Kidney (tissue), 14 donors: ENCODE measurements around the gene CAMTA1. TPM values are rescaled to one million over a fixed set of nuclear protein-coding genes. Genes with fewer than 3 reads are reported as not detected.

Experiments
- DNase-seq, 5 donors: peaks; one replicate each; pipeline ENCODE4 v3.0.0-alpha.2; 2013 to 2020
- FAIRE-seq: peaks from 2 replicates; lab custom pipeline; 2012; peaks lifted over from hg19 to GRCh38; lab: Jason Lieb, UNC
- H3K27ac ChIP-seq, 2 donors: one replicate each; pipeline ENCODE4 v1.7.0; 2013; ENCODE audit warnings: low read depth in 2 of 2, low read length in 2 of 2, inconsistent platforms in 1 of 2
- H3K27me3 ChIP-seq: one replicate; pipeline ENCODE4 v1.7.1; 2013; ENCODE audit warnings: low read length, inconsistent platforms; ENCODE audit not compliant: control insufficient read depth, insufficient read depth
- H3K36me3 ChIP-seq, 3 donors: one replicate each; pipeline versions ENCODE4 v1.7.0 to v1.7.1; 2013; ENCODE audit warnings: low read length in 3 of 3, control low read depth in 1 of 3, inconsistent platforms in 1 of 3; ENCODE audit not compliant: insufficient read depth in 3 of 3, control insufficient read depth in 2 of 3
- H3K4me1 ChIP-seq, 3 donors: one replicate each; pipeline versions ENCODE4 v1.7.0 to v1.7.1; 2013; ENCODE audit warnings: low read length in 3 of 3, inconsistent platforms in 1 of 3, low read depth in 1 of 3; ENCODE audit not compliant: control insufficient read depth in 2 of 3, insufficient read depth in 2 of 3
- H3K4me3 ChIP-seq, 3 donors: one replicate each; pipeline versions ENCODE4 v1.7.0 to v1.8.1; 2013; ENCODE audit warnings: low read length in 3 of 3, control low read depth in 1 of 3, inconsistent platforms in 1 of 3
- H3K9ac ChIP-seq, 3 donors: one replicate each; pipeline versions ENCODE4 v1.7.0 to v1.7.1; 2013; ENCODE audit warnings: low read length in 3 of 3, control low read depth in 1 of 3, inconsistent platforms in 1 of 3
- H3K9me3 ChIP-seq, 3 donors: one replicate each; pipeline versions ENCODE4 v1.7.0 to v1.7.1; 2013; ENCODE audit warnings: low read length in 3 of 3, control low read depth in 1 of 3, inconsistent platforms in 1 of 3; ENCODE audit not compliant: control insufficient read depth in 2 of 3, insufficient read depth in 1 of 3
- intact Hi-C: fragments of 100-400 bp; cut with DNase I; formaldehyde crosslinking; loops from one replicate; pipeline ENCODE4 v1.11.1; 2022
- polyA plus RNA-seq: library from polyadenylated mRNA; stranded (reverse); fragments of 350-450 nt; fragmentation: Illumina TruSeq; extraction: RNeasy Lipid Tissue Mini Kit (QIAGEN cat#74804); gene quantifications from one replicate; pipeline ENCODE4 v1.2.3, GENCODE V29; 2014; ENCODE audit warnings: low read depth, low replicate concordance; ENCODE audit not compliant: insufficient read depth
- total RNA-seq: library from RNA; stranded (reverse); fragmentation: NEBNext Ultra II Directional; extraction: Animal tissue kit (Norgen Biotek cat#: 25700); gene quantifications from one replicate; pipeline ENCODE4 v1.2.1, GENCODE V29; 2021
- TF ChIP-seq, protein P1 (sequence below): IDR thresholded peaks from 3 replicates; pipeline ENCODE4 v1.5.1; 2012; ENCODE audit warnings: mild to moderate bottlenecking, moderate library complexity, borderline replicate concordance; ENCODE audit not compliant: insufficient read depth; ENCODE audit errors: extremely low read depth
- donor health status: control.
- donor health status: control.
- donor health status: control.
- donor health status: control.
- donor health status: control.
- donor health status: DM: yes; HTN: yes; CAD: no.
- donor health status: Normal renal cell carcinoma (clear cell type).

CAMTA1 gene
- total and polyA plus RNA-seq, 2 donors from 2014 or later, result 79.0 to 170 TPM

DNA sequence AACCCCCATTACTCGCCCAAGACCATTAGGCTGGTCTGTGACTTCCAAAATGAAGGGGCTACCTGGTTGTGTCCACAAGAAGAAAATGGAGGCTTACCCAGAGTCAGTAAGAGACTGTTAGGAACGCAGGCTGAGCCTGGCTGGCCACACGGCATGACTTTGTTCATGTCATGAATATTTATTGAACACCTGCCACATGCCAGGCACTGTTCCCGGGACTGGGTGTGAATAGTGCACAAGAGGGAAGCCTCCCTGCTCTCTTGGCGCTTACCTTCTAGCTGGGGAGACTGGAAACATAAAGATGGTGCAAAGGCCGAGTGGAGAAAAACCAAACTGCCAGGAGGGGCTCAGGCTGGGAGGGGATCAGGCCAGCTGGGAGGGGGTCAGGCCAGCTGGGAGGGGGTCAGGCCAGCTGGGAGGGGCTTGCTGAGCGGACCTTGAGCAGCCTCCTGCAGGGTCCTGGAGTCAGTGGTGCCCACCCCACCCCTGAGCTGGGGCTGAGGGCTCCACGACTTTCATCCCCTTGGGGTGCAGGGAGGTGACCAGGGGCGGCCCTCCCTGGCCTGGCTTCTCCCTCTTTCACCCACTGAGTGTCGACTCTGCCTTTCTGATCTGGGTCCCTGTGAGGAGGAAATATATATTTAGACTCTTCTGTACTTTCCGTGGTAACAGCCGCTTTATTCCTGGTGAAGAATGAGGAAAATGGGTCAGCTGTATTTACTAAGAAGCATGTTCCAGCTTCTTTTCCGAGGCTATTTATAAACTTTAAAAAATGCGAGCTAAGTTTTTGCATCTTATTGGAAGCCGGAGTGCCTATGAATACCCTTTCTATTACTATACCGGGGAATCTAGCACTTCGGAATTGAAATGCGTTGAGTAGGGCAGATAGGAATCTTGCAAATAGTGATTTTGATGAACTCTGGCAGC is 139.0 kb downstream of the CAMTA1 start:
- Histone ChIP-seq H3K4me3 (no peak overlapping the region), H3K36me3 (no peaks in the 10 kb centered on the region), H3K9ac (no peak overlapping the region), H3K9me3 (no peaks in the 10 kb centered on the region), H3K27me3 (no peaks in the 10 kb centered on the region), H3K4me1 (peaks cover 0 to 7% (median 6%) of the 10 kb centered on the region in 3 donors), H3K27ac (no peak overlapping the region)
- TF ChIP-seq, protein P1, sequence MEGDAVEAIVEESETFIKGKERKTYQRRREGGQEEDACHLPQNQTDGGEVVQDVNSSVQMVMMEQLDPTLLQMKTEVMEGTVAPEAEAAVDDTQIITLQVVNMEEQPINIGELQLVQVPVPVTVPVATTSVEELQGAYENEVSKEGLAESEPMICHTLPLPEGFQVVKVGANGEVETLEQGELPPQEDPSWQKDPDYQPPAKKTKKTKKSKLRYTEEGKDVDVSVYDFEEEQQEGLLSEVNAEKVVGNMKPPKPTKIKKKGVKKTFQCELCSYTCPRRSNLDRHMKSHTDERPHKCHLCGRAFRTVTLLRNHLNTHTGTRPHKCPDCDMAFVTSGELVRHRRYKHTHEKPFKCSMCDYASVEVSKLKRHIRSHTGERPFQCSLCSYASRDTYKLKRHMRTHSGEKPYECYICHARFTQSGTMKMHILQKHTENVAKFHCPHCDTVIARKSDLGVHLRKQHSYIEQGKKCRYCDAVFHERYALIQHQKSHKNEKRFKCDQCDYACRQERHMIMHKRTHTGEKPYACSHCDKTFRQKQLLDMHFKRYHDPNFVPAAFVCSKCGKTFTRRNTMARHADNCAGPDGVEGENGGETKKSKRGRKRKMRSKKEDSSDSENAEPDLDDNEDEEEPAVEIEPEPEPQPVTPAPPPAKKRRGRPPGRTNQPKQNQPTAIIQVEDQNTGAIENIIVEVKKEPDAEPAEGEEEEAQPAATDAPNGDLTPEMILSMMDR, result no peak
- FAIRE-seq (no peak), DNase-seq (no peak)
- intact Hi-C loops, result no loop called here

DNA sequence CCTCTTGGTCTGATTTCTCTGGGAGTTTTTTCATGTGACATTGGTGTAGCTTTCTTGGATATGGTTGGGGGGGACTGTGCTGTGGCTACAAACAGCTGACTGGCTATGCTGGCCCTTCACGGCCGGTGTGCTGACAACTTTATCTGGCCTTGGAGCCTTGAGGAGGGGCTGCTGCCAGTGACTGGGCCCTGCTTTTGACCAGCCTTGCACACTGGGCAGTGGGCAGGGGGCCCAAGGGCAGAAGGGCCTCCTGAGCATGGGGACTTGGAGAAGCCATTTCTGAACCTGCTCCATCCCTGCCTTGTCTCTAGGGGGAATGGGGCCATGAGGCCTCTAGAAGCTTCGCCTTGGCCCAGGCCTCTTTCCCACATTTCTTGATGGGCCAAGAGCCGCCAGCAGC is 139.6 kb downstream of the CAMTA1 start:
- TF ChIP-seq, protein P1, result no peak
- no peak for DNase-seq
- intact Hi-C loops, result no loop called here
- no peaks in the 10 kb centered on the region for H3K27me3 ChIP-seq
- no peak overlapping the region for H3K4me3 ChIP-seq
- FAIRE-seq, result no peak
- no peaks in the 10 kb centered on the region for H3K36me3 ChIP-seq
- peaks cover 0 to 7% (median 6%) of the 10 kb centered on the region in 3 donors for H3K4me1 ChIP-seq
- no peak overlapping the region for H3K27ac ChIP-seq
- H3K9me3 ChIP-seq, result no peaks in the 10 kb centered on the region
- no peak overlapping the region for H3K9ac ChIP-seq

DNA sequence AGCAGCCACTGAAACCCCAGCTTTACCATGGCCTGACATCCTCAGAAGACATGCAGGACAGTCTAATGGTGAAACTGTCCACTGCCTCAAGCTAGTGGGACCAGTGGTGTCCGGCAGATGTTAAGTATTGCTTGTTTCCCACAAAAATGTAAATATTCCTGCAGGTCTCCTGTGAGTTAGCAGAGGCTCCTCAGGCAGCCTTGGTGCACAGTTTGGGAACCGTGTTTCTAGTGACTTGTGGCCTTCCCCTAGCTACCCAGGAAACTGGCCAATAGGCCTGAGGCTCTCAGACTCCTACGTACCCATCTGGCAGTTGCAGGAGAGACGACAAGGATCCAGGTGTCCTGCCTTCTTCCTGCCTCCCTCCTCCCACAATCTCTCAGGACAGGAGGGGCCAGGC is 142.4 kb downstream of the CAMTA1 start:
- H3K27me3 ChIP-seq, result no peaks in the 10 kb centered on the region
- H3K9me3 ChIP-seq, result no peaks in the 10 kb centered on the region
- DNase-seq, result no peak
- H3K4me1 ChIP-seq, result peaks cover 0 to 7% (median 2%) of the 10 kb centered on the region in 3 donors
- no peak overlapping the region for H3K4me3 ChIP-seq
- no peak overlapping the region for H3K9ac ChIP-seq
- no peak overlapping the region for H3K27ac ChIP-seq
- TF ChIP-seq, protein P1, result no peak
- no peaks in the 10 kb centered on the region for H3K36me3 ChIP-seq
- intact Hi-C loops, result no loop called here
- FAIRE-seq, result no peak
